ENCODE results near the gene TRPM2.

DNA sequence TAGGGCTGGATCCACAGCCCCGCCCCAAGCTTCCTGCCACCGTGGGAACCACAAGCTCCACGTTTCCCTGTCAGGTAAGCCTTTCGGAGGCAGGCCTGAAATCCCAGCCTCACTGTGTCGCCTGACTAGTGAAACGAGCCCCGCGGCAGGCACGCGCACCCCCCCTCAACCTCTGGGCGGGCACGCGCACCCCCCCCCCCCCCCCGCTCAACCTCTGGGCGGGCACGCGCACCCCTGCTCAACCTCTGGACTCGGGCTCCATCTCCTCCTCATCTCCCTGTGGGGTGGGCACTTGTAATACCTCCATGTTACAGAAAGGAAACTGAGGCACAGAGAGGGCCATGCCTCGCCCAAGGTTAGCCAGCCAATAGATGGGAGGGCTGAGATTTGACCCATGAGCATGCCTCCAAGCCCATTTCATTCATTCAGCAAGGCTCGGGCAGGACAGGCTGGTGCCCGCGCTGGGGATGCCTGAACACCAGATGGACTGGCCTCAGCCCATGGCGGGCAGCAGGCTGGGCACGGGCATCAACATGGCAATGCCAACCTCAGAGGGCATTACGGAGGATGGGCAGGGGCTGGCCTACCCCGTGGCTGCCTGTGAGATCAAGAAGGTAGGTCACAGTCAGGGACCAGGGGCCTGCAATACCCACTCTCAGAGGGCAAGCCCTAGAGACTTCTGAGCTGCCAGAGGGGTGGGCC lies 18.9 kb upstream of the TRPM2 start:
- no peak for TF ChIP-seq EP300 (IDR thresholded peaks at IDR 0.05)
- TF ChIP-seq POLR2A (IDR thresholded peaks at IDR 0.05; ENCODE audit: low read depth): no peak
